Astrocyte (in vitro differentiated cells and primary cell): Measurements from ENCODE around the gene TUBB. TPM values are rescaled to one million over a fixed set of nuclear protein-coding genes. Genes with fewer than 3 reads are reported as not detected.
A peak's percentile ranks its signal among the peaks of the same experiment; 100 is the strongest.

ENCODE experiments used
- DNase-seq: peaks from one replicate; pipeline ENCODE4 v3.0.0-alpha.2; 2010; ENCODE audit warnings: low read depth
- FAIRE-seq: peaks from 2 replicates; lab custom pipeline; 2011; peaks lifted over from hg19 to GRCh38; lab: Jason Lieb, UNC
- H2AFZ ChIP-seq: 2 replicates; pipeline ENCODE4 v1.6.0; 2012; ENCODE audit warnings: low read depth, low read length, inconsistent platforms
- H3K27ac ChIP-seq: 2 replicates; pipeline ENCODE4 v1.5.1; 2011; ENCODE audit warnings: low read depth, low read length, inconsistent platforms
- H3K27me3 ChIP-seq: 2 replicates; pipeline ENCODE4 v1.6.0; 2011; ENCODE audit warnings: low read length, inconsistent platforms; ENCODE audit not compliant: insufficient read depth
- H3K36me3 ChIP-seq: 2 replicates; pipeline ENCODE4 v1.5.1; 2011; ENCODE audit warnings: low read length, inconsistent platforms; ENCODE audit not compliant: insufficient read depth
- H3K4me1 ChIP-seq: 2 replicates; pipeline ENCODE4 v1.5.1; 2011; ENCODE audit warnings: low read length, inconsistent platforms; ENCODE audit not compliant: insufficient read depth
- H3K4me2 ChIP-seq: 2 replicates; pipeline ENCODE4 v1.6.0; 2012; ENCODE audit warnings: low read length, inconsistent platforms
- H3K4me3 ChIP-seq: 2 replicates; pipeline ENCODE4 v1.5.1; 2011; ENCODE audit warnings: low read depth, mild to moderate bottlenecking, low read length, inconsistent platforms; ENCODE audit not compliant: insufficient read depth
- H3K79me2 ChIP-seq: 2 replicates; pipeline ENCODE4 v1.6.0; 2012; ENCODE audit warnings: mild to moderate bottlenecking, low read length, inconsistent platforms; ENCODE audit not compliant: insufficient read depth
- H3K9ac ChIP-seq: 2 replicates; pipeline ENCODE4 v1.6.0; 2012; ENCODE audit warnings: mild to moderate bottlenecking, low read length, inconsistent platforms
- H3K9me3 ChIP-seq: 2 replicates; pipeline ENCODE4 v1.5.1; 2012; ENCODE audit warnings: low read depth, mild to moderate bottlenecking, low read length, inconsistent platforms; ENCODE audit not compliant: insufficient read depth
- H4K20me1 ChIP-seq: 2 replicates; pipeline ENCODE4 v1.6.0; 2012; ENCODE audit warnings: low read length, inconsistent platforms; ENCODE audit not compliant: insufficient read depth
- H3K27ac Mint-ChIP-seq: one replicate; pipeline ENCODE4 v1.8.0; 2021; ENCODE audit warnings: mild to moderate bottlenecking, mixed read lengths; ENCODE audit not compliant: unreplicated experiment
- H3K27me3 Mint-ChIP-seq: one replicate; pipeline ENCODE4 v1.8.0; 2021; ENCODE audit warnings: low read depth, mixed read lengths; ENCODE audit not compliant: unreplicated experiment
- H3K36me3 Mint-ChIP-seq: one replicate; pipeline ENCODE4 v1.8.0; 2021; ENCODE audit warnings: low read depth, mixed read lengths; ENCODE audit not compliant: unreplicated experiment
- H3K4me1 Mint-ChIP-seq: one replicate; pipeline ENCODE4 v1.8.0; 2021; ENCODE audit warnings: low read depth, mixed read lengths; ENCODE audit not compliant: unreplicated experiment
- H3K4me3 Mint-ChIP-seq: one replicate; pipeline ENCODE4 v1.8.0; 2021; ENCODE audit warnings: mild to moderate bottlenecking, moderate library complexity, mixed read lengths; ENCODE audit not compliant: unreplicated experiment
- H3K9me3 Mint-ChIP-seq: one replicate; pipeline ENCODE4 v1.8.0; 2021; ENCODE audit warnings: mild to moderate bottlenecking, mixed read lengths; ENCODE audit not compliant: unreplicated experiment
- EZH2 ChIP-seq: IDR thresholded peaks from 2 replicates; pipeline ENCODE4 v1.6.1; 2012; ENCODE audit warnings: mild to moderate bottlenecking, low read length, inconsistent platforms; ENCODE audit not compliant: insufficient read depth
- total RNA-seq: library from RNA; stranded (reverse); gene quantifications from 2 replicates; pipeline ENCODE4 v1.2.1, GENCODE V29; 2021
- TF ChIP-seq, protein P1 (sequence below): IDR thresholded peaks from 2 replicates; pipeline ENCODE4 v1.5.1; 2011; ENCODE audit warnings: low read depth, mild to moderate bottlenecking, inconsistent platforms, low read length, moderate library complexity; ENCODE audit not compliant: insufficient read depth

Gene TUBB
- total RNA-seq, 1 donor from 2014 or later: 887 TPM

DNA sequence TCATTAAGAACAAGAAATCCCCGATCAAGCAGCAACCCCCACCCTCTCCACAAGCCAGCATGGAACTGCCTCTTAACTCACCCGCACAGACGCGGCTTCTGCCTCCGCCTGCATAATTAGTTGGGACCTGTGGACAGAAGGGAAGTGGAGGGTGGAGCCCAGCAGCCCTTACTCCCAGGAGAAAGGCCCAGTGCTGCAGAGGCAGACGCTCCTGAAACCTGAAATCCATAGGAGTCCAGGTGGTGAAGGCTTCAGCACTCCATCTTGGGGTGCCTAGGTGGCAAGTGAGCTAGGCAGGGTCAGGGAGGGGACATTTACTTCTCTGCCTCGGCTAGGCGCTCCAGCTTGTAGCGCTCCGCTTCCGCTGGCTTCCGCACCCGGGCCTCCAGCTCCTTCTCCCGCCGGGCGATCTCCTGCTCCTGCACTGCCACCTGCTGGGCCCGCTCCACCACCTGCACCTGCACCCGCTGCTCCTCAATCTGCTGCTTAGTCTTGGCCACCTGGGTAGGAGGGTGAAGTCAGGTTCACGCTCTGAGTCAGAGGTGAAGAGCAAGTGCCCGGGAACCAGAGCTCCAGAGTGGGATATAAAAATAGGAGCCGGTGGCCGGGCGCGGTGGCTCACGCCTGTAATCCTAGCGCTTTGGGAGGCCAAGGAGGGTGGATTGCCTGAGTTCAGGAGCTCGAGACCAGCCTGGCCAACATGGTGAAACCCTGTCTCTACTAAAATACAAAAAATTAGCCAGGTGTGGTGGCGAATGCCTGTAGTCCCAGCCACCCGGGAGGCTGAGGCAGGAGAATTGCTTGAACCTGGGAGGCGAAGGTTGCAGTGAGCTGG, 10.7 kb downstream of the TUBB start:
- Histone ChIP-seq H3K4me3 (no peak overlapping the region), H2AFZ (no peak overlapping the region), H3K9me3 (no peaks in the 10 kb centered on the region), H3K27me3 (no peaks in the 10 kb centered on the region), H3K36me3 (peaks cover 12% of the 10 kb centered on the region), H3K4me1 (peaks cover 5% of the 10 kb centered on the region), H3K79me2 (peaks cover under 1% of the 10 kb centered on the region), H3K27ac (no peak overlapping the region), H3K9ac (no peak overlapping the region), H3K4me2 (no peak overlapping the region), H4K20me1 (peaks cover 21% of the 10 kb centered on the region)
- FAIRE-seq (no peak), DNase-seq (no peak)
- Mint-ChIP-seq H3K4me1 (peaks cover under 1% of the 10 kb centered on the region), H3K36me3 (peaks cover 14% of the 10 kb centered on the region), H3K27me3 (no peaks in the 10 kb centered on the region), H3K27ac (peak overlapping the region; percentile 41), H3K4me3 (no peak overlapping the region), H3K9me3 (no peaks in the 10 kb centered on the region)
- TF ChIP-seq EZH2: no peak
- TF ChIP-seq, protein P1, sequence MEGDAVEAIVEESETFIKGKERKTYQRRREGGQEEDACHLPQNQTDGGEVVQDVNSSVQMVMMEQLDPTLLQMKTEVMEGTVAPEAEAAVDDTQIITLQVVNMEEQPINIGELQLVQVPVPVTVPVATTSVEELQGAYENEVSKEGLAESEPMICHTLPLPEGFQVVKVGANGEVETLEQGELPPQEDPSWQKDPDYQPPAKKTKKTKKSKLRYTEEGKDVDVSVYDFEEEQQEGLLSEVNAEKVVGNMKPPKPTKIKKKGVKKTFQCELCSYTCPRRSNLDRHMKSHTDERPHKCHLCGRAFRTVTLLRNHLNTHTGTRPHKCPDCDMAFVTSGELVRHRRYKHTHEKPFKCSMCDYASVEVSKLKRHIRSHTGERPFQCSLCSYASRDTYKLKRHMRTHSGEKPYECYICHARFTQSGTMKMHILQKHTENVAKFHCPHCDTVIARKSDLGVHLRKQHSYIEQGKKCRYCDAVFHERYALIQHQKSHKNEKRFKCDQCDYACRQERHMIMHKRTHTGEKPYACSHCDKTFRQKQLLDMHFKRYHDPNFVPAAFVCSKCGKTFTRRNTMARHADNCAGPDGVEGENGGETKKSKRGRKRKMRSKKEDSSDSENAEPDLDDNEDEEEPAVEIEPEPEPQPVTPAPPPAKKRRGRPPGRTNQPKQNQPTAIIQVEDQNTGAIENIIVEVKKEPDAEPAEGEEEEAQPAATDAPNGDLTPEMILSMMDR: peak; percentile 25

DNA sequence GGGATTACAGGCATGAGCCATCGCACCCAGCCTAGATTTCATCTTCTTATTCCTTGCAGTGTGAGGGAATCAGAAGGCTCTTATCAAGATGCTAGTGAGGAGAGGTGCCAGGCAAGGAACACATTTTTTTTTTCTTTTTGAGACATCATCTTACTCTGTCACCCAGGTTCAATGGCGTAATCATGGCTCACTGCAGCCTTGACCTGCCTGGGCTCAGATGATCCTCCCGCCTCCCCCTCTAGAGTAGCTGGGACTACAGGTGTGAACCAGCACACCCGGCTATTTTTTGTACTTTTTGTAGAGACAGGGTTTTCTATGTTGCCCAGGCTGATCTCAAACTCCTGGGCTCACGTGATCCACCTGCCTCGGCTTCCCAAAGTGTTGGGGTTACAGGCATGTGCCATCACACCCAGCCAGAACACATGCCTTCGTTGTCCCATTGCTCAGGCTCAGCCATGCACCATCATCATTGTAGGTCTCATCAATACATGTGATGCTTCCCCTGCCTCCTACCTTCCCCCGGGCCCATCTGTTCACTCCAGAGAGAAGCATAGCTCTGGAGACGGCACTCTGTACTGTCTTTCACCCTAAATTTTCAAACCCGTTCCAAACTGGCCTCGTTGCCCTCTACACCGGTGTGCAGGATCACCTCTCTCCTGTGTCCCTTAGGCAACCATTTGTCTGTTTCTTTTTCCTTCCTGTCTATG, 12.2 kb downstream of the TUBB start:
- Histone ChIP-seq H4K20me1 (peaks cover 10% of the 10 kb centered on the region), H3K9me3 (no peaks in the 10 kb centered on the region), H3K4me1 (peaks cover 5% of the 10 kb centered on the region), H3K4me3 (no peak overlapping the region), H3K79me2 (peaks cover 4% of the 10 kb centered on the region), H3K4me2 (no peak overlapping the region), H3K36me3 (peaks cover 12% of the 10 kb centered on the region), H3K9ac (no peak overlapping the region), H3K27me3 (no peaks in the 10 kb centered on the region), H2AFZ (no peak overlapping the region), H3K27ac (no peak overlapping the region)
- H3K4me1 Mint-ChIP-seq: peaks cover 2% of the 10 kb centered on the region
- no peaks in the 10 kb centered on the region for H3K9me3 Mint-ChIP-seq
- no peaks in the 10 kb centered on the region for H3K27me3 Mint-ChIP-seq
- TF ChIP-seq EZH2: no peak
- TF ChIP-seq, protein P1: no peak
- no peak overlapping the region for H3K4me3 Mint-ChIP-seq
- DNase-seq (no peak), FAIRE-seq (no peak)
- peaks cover 20% of the 10 kb centered on the region for H3K36me3 Mint-ChIP-seq
- no peak overlapping the region for H3K27ac Mint-ChIP-seq
